PC-3 (cell line): ENCODE results near the gene GHRHR. TPM values are rescaled to one million over a fixed set of nuclear protein-coding genes. Genes with fewer than 3 reads are reported as not detected.

ENCODE experiments used
- ATAC-seq: fragments of 200-7000 bp; cut with Tn5 transposase; 2 replicates; pipeline ENCODE4 v1.9.1; 2020; ENCODE audit warnings: mild to moderate bottlenecking, moderate library complexity
- BruUV-seq: library from RNA; stranded (reverse); fragments of 400-500 nt; replicated peaks from 2 replicates; lab custom pipeline; 2021; lab: Mats Ljungman, UMichigan
- CTCF ChIA-PET: fragments of 300-600 bp; sonication (Branson Sonifier 250); formaldehyde crosslinking; loops from one replicate; lab custom pipeline; 2022; ENCODE audit warnings: antibody characterized with exemption; lab: Charles Lee
- POLR2A ChIA-PET: fragments of 300-600 bp; sonication (Branson Sonifier 250); formaldehyde crosslinking; loops from one replicate; lab custom pipeline; 2022; ENCODE audit warnings: antibody characterized with exemption; ENCODE audit not compliant: unreplicated experiment; lab: Charles Lee
- DNase-seq: peaks from one replicate; pipeline ENCODE4 v3.0.0-alpha.2; 2015
- H2AFZ ChIP-seq: fragments of 300-600 bp; sonication (generic); 2 replicates; pipeline ENCODE4 v1.6.0; 2016; ENCODE audit warnings: antibody characterized with exemption, low read length
- H3F3A ChIP-seq: fragments of 300-600 bp; sonication (generic); one replicate; pipeline ENCODE4 v1.6.0; 2017; ENCODE audit warnings: antibody characterized with exemption, low read length, control low read depth, mild to moderate bottlenecking; ENCODE audit not compliant: unreplicated experiment
- H3K27ac ChIP-seq: fragments of 300-600 bp; sonication (generic); 2 replicates; pipeline ENCODE4 v1.5.1; 2016; ENCODE audit warnings: mild to moderate bottlenecking, low read length
- H3K27me3 ChIP-seq: fragments of 300-600 bp; sonication (generic); 2 replicates; pipeline ENCODE4 v1.6.1; 2016; ENCODE audit warnings: low read length, mixed read lengths
- H3K36me3 ChIP-seq: fragments of 300-600 bp; sonication (generic); 2 replicates; pipeline ENCODE4 v1.6.1; 2016; ENCODE audit warnings: low read depth, mixed run types, low read length, mixed read lengths
- H3K4me1 ChIP-seq: fragments of 300-600 bp; sonication (generic); 2 replicates; pipeline ENCODE4 v1.5.1; 2016; ENCODE audit warnings: low read length; ENCODE audit not compliant: insufficient read depth
- H3K4me2 ChIP-seq: fragments of 300-600 bp; sonication (generic); 2 replicates; pipeline ENCODE4 v1.6.0; 2016; ENCODE audit warnings: low read length
- H3K4me3 ChIP-seq: fragments of 300-600 bp; sonication (generic); 2 replicates; pipeline ENCODE4 v1.5.1; 2016; ENCODE audit warnings: mild to moderate bottlenecking, low read length, mixed read lengths
- H3K79me2 ChIP-seq: fragments of 300-600 bp; sonication (generic); 2 replicates; pipeline ENCODE4 v1.6.1; 2017; ENCODE audit warnings: low read length, mixed read lengths
- H3K9ac ChIP-seq: fragments of 300-600 bp; sonication (generic); 2 replicates; pipeline ENCODE4 v1.6.0; 2016; ENCODE audit warnings: mild to moderate bottlenecking, low read length
- H3K9me2 ChIP-seq: fragments of 300-600 bp; sonication (generic); replicated peaks from 2 replicates; pipeline ENCODE4 v1.6.1; 2016; ENCODE audit warnings: mixed run types, low read length, mixed read lengths
- H3K9me3 ChIP-seq: fragments of 300-600 bp; sonication (generic); 2 replicates; pipeline ENCODE4 v1.6.1; 2016; ENCODE audit warnings: low read length, mixed read lengths
- H4K20me1 ChIP-seq: fragments of 300-600 bp; sonication (generic); 2 replicates; pipeline ENCODE4 v1.6.1; 2016; ENCODE audit warnings: low read length, mixed read lengths
- EZH2 ChIP-seq: fragments of 300-600 bp; sonication (generic); IDR thresholded peaks from one replicate; pipeline ENCODE4 v1.6.1; 2017; ENCODE audit warnings: antibody characterized with exemption, mild to moderate bottlenecking, low read length; ENCODE audit not compliant: unreplicated experiment
- EZH2phosphoT487 ChIP-seq: fragments of 300-600 bp; sonication (generic); IDR thresholded peaks from 2 replicates; pipeline ENCODE4 v1.6.1; 2018; ENCODE audit warnings: mild to moderate bottlenecking, antibody characterized with exemption, low read length, borderline replicate concordance
- intact Hi-C: fragments of 100-400 bp; cut with micrococcal nuclease; formaldehyde crosslinking; loops from 2 replicates; pipeline ENCODE4 v1.9.0; 2023
- total RNA-seq: library from RNA; depleted of rRNA; stranded (reverse); fragments of >200 nt; gene quantifications from 2 replicates; pipeline ENCODE4 v1.2.3, GENCODE V29; 2014
- TF ChIP-seq, protein P1 (sequence below): fragments of 300-600 bp; sonication (generic); conservative IDR thresholded peaks from 2 replicates; pipeline ENCODE4 v1.5.1; 2017; ENCODE audit warnings: antibody characterized with exemption, low read depth, mild to moderate bottlenecking, low read length

GHRHR gene
- total RNA-seq, 1 experiment from 2014 or later: not detected

DNA sequence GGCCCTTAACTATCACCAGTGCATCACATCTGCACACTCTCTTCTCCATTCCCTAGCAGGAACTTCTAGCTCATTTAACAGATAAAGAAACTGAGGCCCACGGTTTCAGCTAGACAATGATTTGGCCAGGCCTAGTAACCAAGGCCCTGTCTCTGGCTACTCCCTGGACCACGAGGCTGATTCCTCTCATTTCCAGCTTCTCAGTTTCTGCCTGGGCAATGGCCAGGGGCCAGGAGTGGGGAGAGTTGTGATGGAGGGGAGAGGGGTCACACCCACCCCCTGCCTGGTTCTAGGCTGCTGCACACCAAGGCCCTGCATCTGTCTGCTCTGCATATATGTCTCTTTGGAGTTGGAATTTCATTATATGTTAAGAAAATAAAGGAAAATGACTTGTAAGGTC, 38.6 kb upstream of the GHRHR start:
- Histone ChIP-seq H2AFZ (no peak overlapping the region), H3K4me2 (no peak overlapping the region), H3K9me2 (no peaks in the 10 kb centered on the region), H3K9ac (no peak overlapping the region), H3K9me3 (no peaks in the 10 kb centered on the region), H3K79me2 (no peaks in the 10 kb centered on the region), H3K4me3 (no peak overlapping the region), H3K27me3 (no peaks in the 10 kb centered on the region), H3K27ac (no peak overlapping the region), H3K36me3 (no peaks in the 10 kb centered on the region), H4K20me1 (no peaks in the 10 kb centered on the region), H3K4me1 (peaks cover 18% of the 10 kb centered on the region), H3F3A (no peaks in the 10 kb centered on the region)
- ATAC-seq: no peak
- POLR2A ChIA-PET: no interaction called here
- CTCF ChIA-PET: no interaction called here
- TF ChIP-seq, protein P1, sequence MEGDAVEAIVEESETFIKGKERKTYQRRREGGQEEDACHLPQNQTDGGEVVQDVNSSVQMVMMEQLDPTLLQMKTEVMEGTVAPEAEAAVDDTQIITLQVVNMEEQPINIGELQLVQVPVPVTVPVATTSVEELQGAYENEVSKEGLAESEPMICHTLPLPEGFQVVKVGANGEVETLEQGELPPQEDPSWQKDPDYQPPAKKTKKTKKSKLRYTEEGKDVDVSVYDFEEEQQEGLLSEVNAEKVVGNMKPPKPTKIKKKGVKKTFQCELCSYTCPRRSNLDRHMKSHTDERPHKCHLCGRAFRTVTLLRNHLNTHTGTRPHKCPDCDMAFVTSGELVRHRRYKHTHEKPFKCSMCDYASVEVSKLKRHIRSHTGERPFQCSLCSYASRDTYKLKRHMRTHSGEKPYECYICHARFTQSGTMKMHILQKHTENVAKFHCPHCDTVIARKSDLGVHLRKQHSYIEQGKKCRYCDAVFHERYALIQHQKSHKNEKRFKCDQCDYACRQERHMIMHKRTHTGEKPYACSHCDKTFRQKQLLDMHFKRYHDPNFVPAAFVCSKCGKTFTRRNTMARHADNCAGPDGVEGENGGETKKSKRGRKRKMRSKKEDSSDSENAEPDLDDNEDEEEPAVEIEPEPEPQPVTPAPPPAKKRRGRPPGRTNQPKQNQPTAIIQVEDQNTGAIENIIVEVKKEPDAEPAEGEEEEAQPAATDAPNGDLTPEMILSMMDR: no peak
- TF ChIP-seq EZH2 (no peak), EZH2phosphoT487 (no peak)
- DNase-seq: no peak
- BruUV-seq: no TSS peak
- intact Hi-C loops: no loop called here

DNA sequence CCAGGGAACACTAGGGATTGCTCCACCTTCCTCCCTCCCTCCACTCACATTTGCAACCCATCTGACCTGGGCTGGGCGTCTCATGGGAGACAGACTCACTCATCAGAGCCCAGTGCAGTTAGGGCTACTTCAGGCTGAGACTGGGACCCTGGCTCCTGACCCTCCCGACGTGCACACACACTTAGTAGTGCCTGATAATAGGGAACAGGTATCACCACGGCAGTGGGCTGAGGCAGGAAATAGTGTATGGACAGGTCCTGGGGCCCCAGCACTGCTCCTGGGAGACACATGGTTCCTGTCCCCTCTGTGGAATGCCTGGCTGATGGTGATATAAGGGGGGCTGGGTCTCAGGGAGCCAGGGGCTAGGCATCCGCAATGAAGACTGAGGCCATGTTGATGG, 37.8 kb upstream of the GHRHR start:
- CTCF ChIA-PET: no interaction called here
- Histone ChIP-seq H3K79me2 (no peaks in the 10 kb centered on the region), H3K36me3 (no peaks in the 10 kb centered on the region), H3K9me2 (no peaks in the 10 kb centered on the region), H3K27ac (no peak overlapping the region), H3K4me2 (no peak overlapping the region), H3F3A (no peaks in the 10 kb centered on the region), H4K20me1 (no peaks in the 10 kb centered on the region), H3K9me3 (no peaks in the 10 kb centered on the region), H2AFZ (no peak overlapping the region), H3K9ac (no peak overlapping the region), H3K27me3 (no peaks in the 10 kb centered on the region), H3K4me1 (peaks cover 10% of the 10 kb centered on the region), H3K4me3 (no peak overlapping the region)
- ATAC-seq (no peak), DNase-seq (no peak)
- TF ChIP-seq, protein P1: no peak
- no peak for TF ChIP-seq EZH2phosphoT487
- TF ChIP-seq EZH2: no peak
- POLR2A ChIA-PET: no interaction called here
- intact Hi-C loops: no loop called here
- no TSS peak for BruUV-seq

DNA sequence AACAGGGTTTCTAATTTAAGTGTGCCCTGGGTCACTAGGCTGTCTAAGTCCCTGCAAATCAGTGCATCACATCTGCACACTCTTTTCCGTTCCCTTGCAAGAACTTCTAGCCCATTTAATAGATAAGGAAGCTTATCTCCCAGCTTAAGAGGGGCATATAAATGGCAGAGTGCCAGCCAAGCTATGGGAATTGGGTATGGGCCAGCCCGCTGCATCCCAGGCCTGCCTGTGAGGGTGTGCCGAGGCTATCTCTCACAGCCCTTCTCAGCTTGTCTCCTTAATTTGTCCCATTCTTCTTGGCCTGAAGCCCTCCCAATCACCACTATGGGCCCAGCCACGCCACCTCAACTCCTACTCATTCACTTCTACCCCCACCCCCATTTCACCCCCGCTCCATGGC, 37.4 kb upstream of the GHRHR start:
- Histone ChIP-seq H3K9ac (no peak overlapping the region), H3K27me3 (no peaks in the 10 kb centered on the region), H3K36me3 (no peaks in the 10 kb centered on the region), H3K4me2 (no peak overlapping the region), H3K4me1 (peaks cover 6% of the 10 kb centered on the region), H4K20me1 (no peaks in the 10 kb centered on the region), H3K79me2 (no peaks in the 10 kb centered on the region), H3K9me2 (no peaks in the 10 kb centered on the region), H3K4me3 (no peak overlapping the region), H3F3A (no peaks in the 10 kb centered on the region), H3K9me3 (no peaks in the 10 kb centered on the region), H2AFZ (no peak overlapping the region), H3K27ac (no peak overlapping the region)
- CTCF ChIA-PET: no interaction called here
- BruUV-seq: no TSS peak
- POLR2A ChIA-PET: no interaction called here
- DNase-seq (no peak), ATAC-seq (no peak)
- TF ChIP-seq EZH2: no peak
- no peak for TF ChIP-seq EZH2phosphoT487
- TF ChIP-seq, protein P1: no peak
- intact Hi-C loops: no loop called here
